ENCODE data around the gene ZNF362. TPM values are rescaled to one million over a fixed set of nuclear protein-coding genes. Genes with fewer than 3 reads are reported as not detected.
A peak's percentile ranks its signal among the peaks of the same experiment; 100 is the strongest.

Gene ZNF362
- total RNA-seq, 1 donor from 2014 or later, result 10.9 TPM

GRCh38 chr1:33344896-33345560 lies 88.7 kb downstream of the ZNF362 start:
- no peak for TF ChIP-seq EZH2phosphoT487 (IDR thresholded peaks at IDR 0.05)
- TF ChIP-seq EZH2 (IDR thresholded peaks at IDR 0.05), result no peak
- TF ChIP-seq, protein P1, sequence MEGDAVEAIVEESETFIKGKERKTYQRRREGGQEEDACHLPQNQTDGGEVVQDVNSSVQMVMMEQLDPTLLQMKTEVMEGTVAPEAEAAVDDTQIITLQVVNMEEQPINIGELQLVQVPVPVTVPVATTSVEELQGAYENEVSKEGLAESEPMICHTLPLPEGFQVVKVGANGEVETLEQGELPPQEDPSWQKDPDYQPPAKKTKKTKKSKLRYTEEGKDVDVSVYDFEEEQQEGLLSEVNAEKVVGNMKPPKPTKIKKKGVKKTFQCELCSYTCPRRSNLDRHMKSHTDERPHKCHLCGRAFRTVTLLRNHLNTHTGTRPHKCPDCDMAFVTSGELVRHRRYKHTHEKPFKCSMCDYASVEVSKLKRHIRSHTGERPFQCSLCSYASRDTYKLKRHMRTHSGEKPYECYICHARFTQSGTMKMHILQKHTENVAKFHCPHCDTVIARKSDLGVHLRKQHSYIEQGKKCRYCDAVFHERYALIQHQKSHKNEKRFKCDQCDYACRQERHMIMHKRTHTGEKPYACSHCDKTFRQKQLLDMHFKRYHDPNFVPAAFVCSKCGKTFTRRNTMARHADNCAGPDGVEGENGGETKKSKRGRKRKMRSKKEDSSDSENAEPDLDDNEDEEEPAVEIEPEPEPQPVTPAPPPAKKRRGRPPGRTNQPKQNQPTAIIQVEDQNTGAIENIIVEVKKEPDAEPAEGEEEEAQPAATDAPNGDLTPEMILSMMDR (IDR thresholded peaks at IDR 0.05), result no peak
- H4K20me1 ChIP-seq (ENCODE audit: low read depth), result peaks cover 92% of the 10 kb centered on the region
- H3K4me2 ChIP-seq, result peak overlapping the region; percentile 95
- no peak overlapping the region for H3K9ac ChIP-seq
- H3K27ac ChIP-seq, result no peak overlapping the region
- Mint-ChIP-seq H3K4me3 (peak overlapping the region; percentile 44), H3K4me1 (peaks cover 79% of the 10 kb centered on the region), H3K27me3 (ENCODE audit: insufficient read depth, low read depth) (peaks cover 2% of the 10 kb centered on the region), H3K27ac (no peak overlapping the region), H3K36me3 (peaks cover 32% of the 10 kb centered on the region), H3K9me3 (no peaks in the 10 kb centered on the region)
- H3K27me3 ChIP-seq, result no peaks in the 10 kb centered on the region
- DNase-seq (ENCODE audit: low spot score), result no peak
- peaks cover 79% of the 10 kb centered on the region for H3K4me1 ChIP-seq
- no peaks in the 10 kb centered on the region for H3K9me3 ChIP-seq (ENCODE audit: low read depth)
- H3K36me3 ChIP-seq, result no peaks in the 10 kb centered on the region
- no peak overlapping the region for H2AFZ ChIP-seq (replicated peaks)
- no peak overlapping the region for H3K4me3 ChIP-seq
- peaks cover 73% of the 10 kb centered on the region for H3F3A ChIP-seq (ENCODE audit: low read depth)
- H3K79me2 ChIP-seq (ENCODE audit: low read depth), result peaks cover 90% of the 10 kb centered on the region

GRCh38 chr1:33346533-33346926 lies 90.2 kb downstream of the ZNF362 start:
- peaks cover 75% of the 10 kb centered on the region for H3K79me2 ChIP-seq (ENCODE audit: low read depth)
- H3K9ac ChIP-seq, result no peak overlapping the region
- H3K27ac Mint-ChIP-seq, result peak overlapping the region; percentile 55
- no peak overlapping the region for H3K27ac ChIP-seq
- H3K4me3 ChIP-seq, result peak overlapping the region; percentile 66
- H3K4me1 ChIP-seq, result peaks cover 76% of the 10 kb centered on the region
- peaks cover 75% of the 10 kb centered on the region for H3K4me1 Mint-ChIP-seq
- peaks cover 25% of the 10 kb centered on the region for H3K36me3 Mint-ChIP-seq
- H2AFZ ChIP-seq (replicated peaks), result no peak overlapping the region
- peak overlapping the region; percentile 95 for H3K4me2 ChIP-seq
- peaks cover 58% of the 10 kb centered on the region for H3F3A ChIP-seq (ENCODE audit: low read depth)
- H3K4me3 Mint-ChIP-seq, result peak overlapping the region; percentile 92
- H4K20me1 ChIP-seq (ENCODE audit: low read depth), result peaks cover 77% of the 10 kb centered on the region
- no peaks in the 10 kb centered on the region for H3K9me3 Mint-ChIP-seq
- no peak for TF ChIP-seq EZH2phosphoT487 (IDR thresholded peaks at IDR 0.05)
- no peak for TF ChIP-seq EZH2 (IDR thresholded peaks at IDR 0.05)
- TF ChIP-seq, protein P1 (IDR thresholded peaks at IDR 0.05), result no peak
- peaks cover 14% of the 10 kb centered on the region for H3K27me3 ChIP-seq
- H3K9me3 ChIP-seq (ENCODE audit: low read depth), result no peaks in the 10 kb centered on the region
- H3K27me3 Mint-ChIP-seq (ENCODE audit: insufficient read depth, low read depth), result peaks cover 2% of the 10 kb centered on the region
- DNase-seq (ENCODE audit: low spot score), result no peak
- no peaks in the 10 kb centered on the region for H3K36me3 ChIP-seq

DNA sequence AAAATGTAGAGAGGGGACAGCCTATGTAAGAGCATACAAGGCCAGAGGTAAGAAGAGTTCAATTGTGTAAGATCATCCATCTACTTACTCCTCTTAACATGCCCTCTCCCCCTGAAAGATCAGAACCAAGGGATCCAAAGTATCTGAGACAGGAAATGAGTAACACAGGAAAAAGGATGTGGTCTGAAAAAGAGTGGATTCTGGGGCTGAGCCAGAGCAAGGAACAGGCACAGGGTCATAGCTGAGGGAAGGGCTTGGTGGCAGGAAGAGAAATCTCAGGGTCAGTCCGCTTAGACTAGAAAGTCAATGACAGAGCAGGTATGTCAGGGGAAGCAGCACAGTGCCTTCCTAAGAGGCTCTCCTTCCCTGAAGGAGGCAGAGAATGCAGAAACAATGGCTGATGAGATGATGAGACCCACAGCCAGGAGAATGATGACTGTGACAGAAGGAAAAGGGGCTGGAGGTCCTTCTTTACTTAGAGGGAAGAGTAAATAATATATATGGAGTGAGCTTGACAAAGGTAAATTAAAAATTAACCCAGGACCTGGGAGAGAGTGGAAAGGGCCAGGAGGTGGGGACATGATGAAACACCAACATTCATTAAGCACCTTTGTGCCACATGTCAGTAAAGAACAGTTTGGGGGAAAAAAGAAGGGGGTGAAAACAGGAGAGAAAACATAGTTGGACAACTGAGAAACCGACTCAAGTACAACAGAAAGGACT lies 90.8 kb downstream of the ZNF362 start:
- Histone ChIP-seq H3K36me3 (no peaks in the 10 kb centered on the region), H3F3A (ENCODE audit: low read depth) (peaks cover 52% of the 10 kb centered on the region), H3K79me2 (ENCODE audit: low read depth) (peaks cover 70% of the 10 kb centered on the region), H3K27me3 (peaks cover 19% of the 10 kb centered on the region), H3K9ac (no peak overlapping the region), H3K4me2 (peak overlapping the region; percentile 95), H2AFZ (replicated peaks) (no peak overlapping the region), H3K9me3 (ENCODE audit: low read depth) (no peaks in the 10 kb centered on the region), H3K27ac (no peak overlapping the region), H4K20me1 (ENCODE audit: low read depth) (peaks cover 72% of the 10 kb centered on the region), H3K4me3 (peak overlapping the region; percentile 66), H3K4me1 (peaks cover 71% of the 10 kb centered on the region)
- no peaks in the 10 kb centered on the region for H3K9me3 Mint-ChIP-seq
- H3K27ac Mint-ChIP-seq, result peak overlapping the region; percentile 48
- H3K4me3 Mint-ChIP-seq, result peak overlapping the region; percentile 92
- peaks cover 25% of the 10 kb centered on the region for H3K36me3 Mint-ChIP-seq
- peaks cover 2% of the 10 kb centered on the region for H3K27me3 Mint-ChIP-seq (ENCODE audit: insufficient read depth, low read depth)
- DNase-seq (ENCODE audit: low spot score), result no peak
- peaks cover 73% of the 10 kb centered on the region for H3K4me1 Mint-ChIP-seq
- TF ChIP-seq EZH2phosphoT487 (IDR thresholded peaks at IDR 0.05), result no peak
- no peak for TF ChIP-seq EZH2 (IDR thresholded peaks at IDR 0.05)
- TF ChIP-seq, protein P1 (IDR thresholded peaks at IDR 0.05), result no peak

Data from neural progenitor cell (in vitro differentiated cells).